Measurements from ENCODE around the gene SPACA4.
"Not testable (repeated sequence)": the region's sequence is repeated elsewhere in the genome, so short reads cannot be mapped to it uniquely, and the experiment has no call there.

Gene SPACA4

GRCh38 chr19:48632286-48632685 lies 25.7 kb downstream of the SPACA4 start:
- H3K36me3 ChIP-seq (ENCODE audit: insufficient read depth, low read depth, low read length); H3K9me3 ChIP-seq (ENCODE audit: insufficient read depth, low read depth, low read length); H3K27ac ChIP-seq (ENCODE audit: low read length); H3K9ac ChIP-seq (ENCODE audit: low read depth, low read length); H3K4me3 ChIP-seq (ENCODE audit: low read length): not testable (repeated sequence)
- peaks cover 12% of the 10 kb centered on the region; the same call in 1 of the 2 replicates for H3K27me3 ChIP-seq (ENCODE audit: insufficient read depth, low read length)
- peaks cover 17% of the 10 kb centered on the region; the same call in 1 of the 2 replicates for H3K4me1 ChIP-seq (ENCODE audit: insufficient read depth, low read length)

- Histone ChIP-seq H3K27ac (ENCODE audit: low read length) (no peak overlapping the region), H3K36me3 (ENCODE audit: insufficient read depth, low read depth, low read length) (no peaks in the 10 kb centered on the region), H3K4me1 (ENCODE audit: insufficient read depth, low read length) (peaks cover 17% of the 10 kb centered on the region; the same call in 1 of the 2 replicates), H3K27me3 (ENCODE audit: insufficient read depth, low read length) (peaks cover 12% of the 10 kb centered on the region; the same call in 1 of the 2 replicates), H3K9ac (ENCODE audit: low read depth, low read length) (no peak overlapping the region), H3K4me3 (ENCODE audit: low read length) (no peak overlapping the region), H3K9me3 (ENCODE audit: insufficient read depth, low read depth, low read length) (no peaks in the 10 kb centered on the region)
These were observed 26.2 kb downstream of the SPACA4 start for GRCh38 chr19:48632692-48633147.

GRCh38 chr19:48633148-48634035 lies 26.9 kb downstream of the SPACA4 start:
- Histone ChIP-seq H3K4me3 (ENCODE audit: low read length) (no peak overlapping the region), H3K4me1 (ENCODE audit: insufficient read depth, low read length) (peaks cover 18% of the 10 kb centered on the region; the same call in 1 of the 2 replicates), H3K9me3 (ENCODE audit: insufficient read depth, low read depth, low read length) (no peaks in the 10 kb centered on the region), H3K9ac (ENCODE audit: low read depth, low read length) (no peak overlapping the region), H3K27me3 (ENCODE audit: insufficient read depth, low read length) (peaks cover 12% of the 10 kb centered on the region; the same call in 1 of the 2 replicates), H3K36me3 (ENCODE audit: insufficient read depth, low read depth, low read length) (peaks cover under 1% of the 10 kb centered on the region; the same call in 1 of the 2 replicates), H3K27ac (ENCODE audit: low read length) (no peak overlapping the region)

GRCh38 chr19:48634036-48634342 lies 27.4 kb downstream of the SPACA4 start:
- peaks cover 5% of the 10 kb centered on the region; the same call in 1 of the 2 replicates for H3K36me3 ChIP-seq (ENCODE audit: insufficient read depth, low read depth, low read length)
- no peaks in the 10 kb centered on the region for H3K9me3 ChIP-seq (ENCODE audit: insufficient read depth, low read depth, low read length)
- peaks cover 12% of the 10 kb centered on the region; the same call in 1 of the 2 replicates for H3K27me3 ChIP-seq (ENCODE audit: insufficient read depth, low read length)
- no peak overlapping the region for H3K27ac ChIP-seq (ENCODE audit: low read length)
- peak overlapping the region; percentile 22 for H3K4me3 ChIP-seq (ENCODE audit: low read length)
- peak overlapping the region; percentile 33; the same call in 1 of the 2 replicates for H3K9ac ChIP-seq (ENCODE audit: low read depth, low read length)
- peaks cover 22% of the 10 kb centered on the region; the same call in 1 of the 2 replicates for H3K4me1 ChIP-seq (ENCODE audit: insufficient read depth, low read length)

- peaks cover 12% of the 10 kb centered on the region; the same call in 1 of the 2 replicates for H3K27me3 ChIP-seq (ENCODE audit: insufficient read depth, low read length)
- peak overlapping the region; percentile 61; the same call in 1 of the 2 replicates for H3K9ac ChIP-seq (ENCODE audit: low read depth, low read length)
- no peak overlapping the region for H3K27ac ChIP-seq (ENCODE audit: low read length)
- H3K36me3 ChIP-seq (ENCODE audit: insufficient read depth, low read depth, low read length), result peaks cover 10% of the 10 kb centered on the region; the same call in 1 of the 2 replicates
- H3K4me3 ChIP-seq (ENCODE audit: low read length), result peak overlapping the region; percentile 50
- peaks cover 22% of the 10 kb centered on the region; the same call in 1 of the 2 replicates for H3K4me1 ChIP-seq (ENCODE audit: insufficient read depth, low read length)
- H3K9me3 ChIP-seq (ENCODE audit: insufficient read depth, low read depth, low read length), result no peaks in the 10 kb centered on the region
These were observed 28.1 kb downstream of the SPACA4 start for GRCh38 chr19:48634424-48635262.

- Histone ChIP-seq H3K36me3 (ENCODE audit: insufficient read depth, low read depth, low read length) (peaks cover 11% of the 10 kb centered on the region; the same call in 1 of the 2 replicates), H3K4me3 (ENCODE audit: low read length) (peak overlapping the region; percentile 83), H3K4me1 (ENCODE audit: insufficient read depth, low read length) (peaks cover 22% of the 10 kb centered on the region; the same call in 1 of the 2 replicates), H3K9ac (ENCODE audit: low read depth, low read length) (peak overlapping the region; percentile 61; the same call in 1 of the 2 replicates), H3K9me3 (ENCODE audit: insufficient read depth, low read depth, low read length) (no peaks in the 10 kb centered on the region), H3K27ac (ENCODE audit: low read length) (no peak overlapping the region), H3K27me3 (ENCODE audit: insufficient read depth, low read length) (peaks cover 12% of the 10 kb centered on the region; the same call in 1 of the 2 replicates)
These were observed 28.9 kb downstream of the SPACA4 start for GRCh38 chr19:48635263-48635965.

GRCh38 chr19:48635966-48636858 lies 29.7 kb downstream of the SPACA4 start:
- H3K27me3 ChIP-seq (ENCODE audit: insufficient read depth, low read length), result peaks cover 12% of the 10 kb centered on the region; the same call in 1 of the 2 replicates
- H3K4me3 ChIP-seq (ENCODE audit: low read length), result peak overlapping the region; percentile 83
- H3K27ac ChIP-seq (ENCODE audit: low read length), result no peak overlapping the region
- H3K4me1 ChIP-seq (ENCODE audit: insufficient read depth, low read length), result peaks cover 19% of the 10 kb centered on the region; the same call in 1 of the 2 replicates
- H3K9me3 ChIP-seq (ENCODE audit: insufficient read depth, low read depth, low read length), result no peaks in the 10 kb centered on the region
- H3K9ac ChIP-seq (ENCODE audit: low read depth, low read length), result peak overlapping the region; percentile 58; the same call in 1 of the 2 replicates
- peaks cover 11% of the 10 kb centered on the region; the same call in 1 of the 2 replicates for H3K36me3 ChIP-seq (ENCODE audit: insufficient read depth, low read depth, low read length)

- Histone ChIP-seq H3K9ac (ENCODE audit: low read depth, low read length) (peak within 1 kb of the TSS; percentile 85; the same call in 1 of the 2 replicates), H3K27ac (ENCODE audit: low read length) (peak within 1 kb of the TSS; percentile 81), H3K27me3 (ENCODE audit: insufficient read depth, low read length) (peaks cover 12% of the 10 kb centered on the region; the same call in 1 of the 2 replicates), H3K4me1 (ENCODE audit: insufficient read depth, low read length) (peaks cover 17% of the 10 kb centered on the region; the same call in 1 of the 2 replicates), H3K36me3 (ENCODE audit: insufficient read depth, low read depth, low read length) (peaks cover 11% of the 10 kb centered on the region; the same call in 1 of the 2 replicates), H3K4me3 (ENCODE audit: low read length) (peak within 1 kb of the TSS; percentile 83), H3K9me3 (ENCODE audit: insufficient read depth, low read depth, low read length) (no peaks in the 10 kb centered on the region)
These were observed 30.4 kb downstream of the SPACA4 start, which contains the start of gene DBP for GRCh38 chr19:48636859-48637448. TSS of gene DBP (minus strand) at chr19:48637379. CDS start at chr19:48636994, 385 bp downstream.

GRCh38 chr19:48637449-48637947 lies 31.0 kb downstream of the SPACA4 start:
- H3K4me3 ChIP-seq (ENCODE audit: low read length), result peak overlapping the region; percentile 83
- peak overlapping the region; percentile 85; the same call in 1 of the 2 replicates for H3K9ac ChIP-seq (ENCODE audit: low read depth, low read length)
- H3K27ac ChIP-seq (ENCODE audit: low read length), result peak overlapping the region; percentile 81
- peaks cover 12% of the 10 kb centered on the region; the same call in 1 of the 2 replicates for H3K27me3 ChIP-seq (ENCODE audit: insufficient read depth, low read length)
- H3K36me3 ChIP-seq (ENCODE audit: insufficient read depth, low read depth, low read length), result peaks cover 11% of the 10 kb centered on the region; the same call in 1 of the 2 replicates
- no peaks in the 10 kb centered on the region for H3K9me3 ChIP-seq (ENCODE audit: insufficient read depth, low read depth, low read length)
- peaks cover 17% of the 10 kb centered on the region; the same call in 1 of the 2 replicates for H3K4me1 ChIP-seq (ENCODE audit: insufficient read depth, low read length)
